Measurements from ENCODE around the gene PKNOX2.

PKNOX2 gene

GRCh38 chr11:125267548-125267947, 103.0 kb downstream of the PKNOX2 start:
- DNase-seq: no peak

- DNase-seq: no peak
Measured at GRCh38 chr11:125268611-125269010, 104.1 kb downstream of the PKNOX2 start.

GRCh38 chr11:125270106-125270505, 105.6 kb downstream of the PKNOX2 start:
- no peak for DNase-seq

GRCh38 chr11:125270711-125271110, 106.2 kb downstream of the PKNOX2 start:
- no peak for DNase-seq

- DNase-seq: no peak
Measured at GRCh38 chr11:125271483-125272091, 107.0 kb downstream of the PKNOX2 start.

- DNase-seq: no peak
Measured at GRCh38 chr11:125272092-125272491, 107.5 kb downstream of the PKNOX2 start.

GRCh38 chr11:125272821-125273220, 108.3 kb downstream of the PKNOX2 start:
- no peak for DNase-seq

GRCh38 chr11:125273519-125274000, 109.0 kb downstream of the PKNOX2 start:
- no peak for DNase-seq

GRCh38 chr11:125274309-125274708, 109.8 kb downstream of the PKNOX2 start:
- DNase-seq: no peak

GRCh38 chr11:125274774-125275173, 110.2 kb downstream of the PKNOX2 start:
- DNase-seq: no peak

GRCh38 chr11:125275905-125276618, 111.5 kb downstream of the PKNOX2 start:
- DNase-seq: no peak

GRCh38 chr11:125276619-125276976, 112.0 kb downstream of the PKNOX2 start:
- DNase-seq: no peak

GRCh38 chr11:125279676-125280418, 115.3 kb downstream of the PKNOX2 start:
- no peak for DNase-seq

- DNase-seq: no peak
Measured at GRCh38 chr11:125280646-125281045, 116.1 kb downstream of the PKNOX2 start.

GRCh38 chr11:125281831-125282595, 117.5 kb downstream of the PKNOX2 start:
- DNase-seq: no peak

GRCh38 chr11:125282596-125282914, 118.0 kb downstream of the PKNOX2 start:
- no peak for DNase-seq

GRCh38 chr11:125284245-125284850, 119.8 kb downstream of the PKNOX2 start:
- DNase-seq: no peak

- DNase-seq: no peak
Measured at GRCh38 chr11:125285844-125286243, 121.3 kb downstream of the PKNOX2 start.

GRCh38 chr11:125286486-125286885, 121.9 kb downstream of the PKNOX2 start:
- DNase-seq: no peak

- no peak for DNase-seq
Measured at GRCh38 chr11:125287491-125288210, 123.1 kb downstream of the PKNOX2 start.

GRCh38 chr11:125289419-125290098, 125.0 kb downstream of the PKNOX2 start:
- no peak for DNase-seq

- DNase-seq: no peak
Measured at GRCh38 chr11:125290263-125290662, 125.7 kb downstream of the PKNOX2 start.
